Measurements from ENCODE around the gene NTN3. TPM values are rescaled to one million over a fixed set of nuclear protein-coding genes. Genes with fewer than 3 reads are reported as not detected.
"Not testable (repeated sequence)": the region's sequence is repeated elsewhere in the genome, so short reads cannot be mapped to it uniquely, and the experiment has no call there.

NTN3 gene
- total and polyA plus RNA-seq, 9 donors = 0.12 to 0.34 (median 0.19) TPM; not detected in 5

GRCh38 chr16:2432801-2433505 lies 38.1 kb upstream of the NTN3 start:
- Histone ChIP-seq H3K4me3 (no peak overlapping the region), H3K9me3 (no peaks in the 10 kb centered on the region), H3K27me3 (no peaks in the 10 kb centered on the region), H3K4me1 (ENCODE audit: insufficient read depth) (peaks cover 2% of the 10 kb centered on the region), H3K36me3 (no peaks in the 10 kb centered on the region), H3K27ac (no peak overlapping the region)
- no peak for DNase-seq
- 94 to 96% (median 95%) methylated on average over 15 of the region's 15 CpGs for WGBS, 3 donors
- intact Hi-C loops (cut with DNase I) = loop anchor here in 1 of 4 donors (10.0 kb wide), 2 partner anchors 72 to 88 kb away; partner anchors contain the start of gene ABCA3
- TF ChIP-seq EP300 (IDR thresholded peaks at IDR 0.05) (no peak), POLR2A (IDR thresholded peaks at IDR 0.05) (no peak)
- TF ChIP-seq, protein P1, sequence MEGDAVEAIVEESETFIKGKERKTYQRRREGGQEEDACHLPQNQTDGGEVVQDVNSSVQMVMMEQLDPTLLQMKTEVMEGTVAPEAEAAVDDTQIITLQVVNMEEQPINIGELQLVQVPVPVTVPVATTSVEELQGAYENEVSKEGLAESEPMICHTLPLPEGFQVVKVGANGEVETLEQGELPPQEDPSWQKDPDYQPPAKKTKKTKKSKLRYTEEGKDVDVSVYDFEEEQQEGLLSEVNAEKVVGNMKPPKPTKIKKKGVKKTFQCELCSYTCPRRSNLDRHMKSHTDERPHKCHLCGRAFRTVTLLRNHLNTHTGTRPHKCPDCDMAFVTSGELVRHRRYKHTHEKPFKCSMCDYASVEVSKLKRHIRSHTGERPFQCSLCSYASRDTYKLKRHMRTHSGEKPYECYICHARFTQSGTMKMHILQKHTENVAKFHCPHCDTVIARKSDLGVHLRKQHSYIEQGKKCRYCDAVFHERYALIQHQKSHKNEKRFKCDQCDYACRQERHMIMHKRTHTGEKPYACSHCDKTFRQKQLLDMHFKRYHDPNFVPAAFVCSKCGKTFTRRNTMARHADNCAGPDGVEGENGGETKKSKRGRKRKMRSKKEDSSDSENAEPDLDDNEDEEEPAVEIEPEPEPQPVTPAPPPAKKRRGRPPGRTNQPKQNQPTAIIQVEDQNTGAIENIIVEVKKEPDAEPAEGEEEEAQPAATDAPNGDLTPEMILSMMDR (IDR thresholded peaks at IDR 0.05) = no peak

GRCh38 chr16:2435236-2435635 lies 35.9 kb upstream of the NTN3 start:
- H3K4me1 ChIP-seq (ENCODE audit: insufficient read depth); H3K27me3 ChIP-seq; H3K4me3 ChIP-seq; DNase-seq; H3K36me3 ChIP-seq; H3K9me3 ChIP-seq; H3K27ac ChIP-seq: not testable (repeated sequence)
- WGBS, 3 donors = 94 to 99% (median 95%) methylated on average over 3 to 4 of the region's 4 CpGs
- intact Hi-C loops (cut with DNase I) = loop anchor here in 1 of 4 donors (10.0 kb wide), 2 partner anchors 70 to 90 kb away; partner anchors contain the start of gene ABCA3

GRCh38 chr16:2436110-2436509 lies 35.0 kb upstream of the NTN3 start:
- TF ChIP-seq EP300 (IDR thresholded peaks at IDR 0.05) = no peak
- TF ChIP-seq POLR2A (IDR thresholded peaks at IDR 0.05) = no peak
- TF ChIP-seq, protein P1 (IDR thresholded peaks at IDR 0.05) = no peak
- Histone ChIP-seq H3K9me3 (no peaks in the 10 kb centered on the region), H3K36me3 (no peaks in the 10 kb centered on the region), H3K4me1 (ENCODE audit: insufficient read depth) (no peaks in the 10 kb centered on the region), H3K27me3 (no peaks in the 10 kb centered on the region), H3K4me3 (no peak overlapping the region), H3K27ac (no peak overlapping the region)
- WGBS, 3 donors = 88 to 94% (median 90%) methylated on average over 9 of the region's 9 CpGs
- peak in 1 of 5 donors; percentile 5 for DNase-seq
- intact Hi-C loops (cut with DNase I) = loop anchor here in 1 of 4 donors (10.0 kb wide), 2 partner anchors 69 to 91 kb away; partner anchors contain the start of gene ABCA3

GRCh38 chr16:2437032-2437790 lies 33.9 kb upstream of the NTN3 start:
- WGBS, 3 donors = 93 to 94% (median 94%) methylated on average over 24 of the region's 24 CpGs
- intact Hi-C loops (cut with DNase I) = loop anchor here in 1 of 4 donors (10.0 kb wide), 2 partner anchors 68 to 92 kb away; partner anchors contain the start of gene ABCA3
- TF ChIP-seq EP300 (IDR thresholded peaks at IDR 0.05) = no peak
- no peaks in the 10 kb centered on the region for H3K4me1 ChIP-seq (ENCODE audit: insufficient read depth)
- no peaks in the 10 kb centered on the region for H3K27me3 ChIP-seq
- H3K9me3 ChIP-seq = no peaks in the 10 kb centered on the region
- no peak overlapping the region for H3K4me3 ChIP-seq
- H3K36me3 ChIP-seq = no peaks in the 10 kb centered on the region
- peak in 1 of 5 donors; percentile 6 for DNase-seq
- H3K27ac ChIP-seq = no peak overlapping the region

GRCh38 chr16:2438121-2438520 lies 33.0 kb upstream of the NTN3 start:
- H3K9me3 ChIP-seq = no peaks in the 10 kb centered on the region
- no peak overlapping the region for H3K4me3 ChIP-seq
- H3K4me1 ChIP-seq (ENCODE audit: insufficient read depth) = no peaks in the 10 kb centered on the region
- WGBS, 3 donors = 91 to 93% (median 93%) methylated on average over 14 of the region's 14 CpGs
- no peak for TF ChIP-seq POLR2A (IDR thresholded peaks at IDR 0.05)
- no peaks in the 10 kb centered on the region for H3K36me3 ChIP-seq
- intact Hi-C loops (cut with DNase I) = loop anchor here in 1 of 4 donors (10.0 kb wide), 2 partner anchors 67 to 93 kb away; partner anchors contain the start of gene ABCA3
- H3K27ac ChIP-seq = no peak overlapping the region
- no peaks in the 10 kb centered on the region for H3K27me3 ChIP-seq
- DNase-seq = no peak
